HCT116 (cell line): Measurements from ENCODE around the gene USP32.

Experiments
- CTCF ChIP-seq, 3 experiments: fragments of 200-600 bp in 1 of 3; sonication (generic) in 1 of 3; IDR thresholded peaks in 2 of 3; conservative IDR thresholded peaks in 1 of 3; 2 replicates each; pipeline ENCODE4 v1.5.1; 2012 to 2017; ENCODE audit warnings: low read depth in 2 of 3, low read length in 2 of 3, antibody characterized with exemption in 1 of 3, borderline replicate concordance in 1 of 3, control low read depth in 1 of 3, mild to moderate bottlenecking in 1 of 3, mixed read lengths in 1 of 3, mixed run types in 1 of 3, moderate library complexity in 1 of 3; ENCODE audit not compliant: insufficient read depth in 1 of 3
- EZH2phosphoT487 ChIP-seq: fragments of 200-600 bp; IDR thresholded peaks from 2 replicates; pipeline ENCODE4 v1.6.1; 2018; ENCODE audit warnings: antibody characterized with exemption, borderline replicate concordance
- POLR2A ChIP-seq: IDR thresholded peaks from 2 replicates; pipeline ENCODE4 v1.7.0; 2011; ENCODE audit warnings: borderline replicate concordance; ENCODE audit not compliant: insufficient read depth, insufficient read length; ENCODE audit errors: extremely low read depth
- POLR2AphosphoS5 ChIP-seq: IDR thresholded peaks from 2 replicates; pipeline ENCODE4 v1.6.1; 2011; ENCODE audit warnings: mild to moderate bottlenecking, low read depth, low read length, moderate library complexity
- RAD21 ChIP-seq: IDR thresholded peaks from 2 replicates; pipeline ENCODE4 v1.6.1; 2012; ENCODE audit warnings: low read depth, mild to moderate bottlenecking
- TF ChIP-seq, protein P1 (sequence below): IDR thresholded peaks from 2 replicates; pipeline ENCODE4 v1.6.1; 2012

GRCh38 chr17:60415146-60415545, 23.2 kb upstream of the USP32 start:
- TF ChIP-seq CTCF (IDR thresholded peaks at IDR 0.05 in 2 of 3, conservative IDR thresholded peaks at IDR 0.05 in 1 of 3; ENCODE audit: borderline replicate concordance in 1 of 3, insufficient read depth in 1 of 3, low read depth in 2 of 3, low read length in 2 of 3) (no peak), POLR2A (no peak), RAD21 (no peak), POLR2AphosphoS5 (no peak), EZH2phosphoT487 (no peak)
- TF ChIP-seq, protein P1, sequence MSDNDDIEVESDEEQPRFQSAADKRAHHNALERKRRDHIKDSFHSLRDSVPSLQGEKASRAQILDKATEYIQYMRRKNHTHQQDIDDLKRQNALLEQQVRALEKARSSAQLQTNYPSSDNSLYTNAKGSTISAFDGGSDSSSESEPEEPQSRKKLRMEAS: no peak
